Measurements from ENCODE around the gene ANKDD1A.

DNA sequence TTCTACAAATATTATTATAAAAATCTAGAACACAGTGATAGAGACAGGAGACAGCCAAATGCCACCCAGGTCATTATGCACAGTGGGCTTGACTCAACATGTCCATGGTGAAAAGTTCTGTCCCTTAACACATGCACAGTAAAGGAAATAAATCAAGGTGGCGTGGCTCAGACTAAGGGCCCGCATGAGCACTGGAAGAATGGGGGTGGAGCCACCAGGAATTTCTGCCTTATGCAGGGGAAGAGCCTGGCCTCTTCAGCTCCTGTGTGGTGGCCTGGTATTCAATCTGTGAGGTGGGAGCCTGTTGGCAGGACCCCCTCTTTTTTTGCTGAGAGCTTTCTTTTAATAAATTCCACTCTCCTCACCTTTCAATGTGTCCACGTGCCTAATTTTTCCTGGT lies 95.2 kb downstream of the ANKDD1A start:
- TF ChIP-seq, protein P1, sequence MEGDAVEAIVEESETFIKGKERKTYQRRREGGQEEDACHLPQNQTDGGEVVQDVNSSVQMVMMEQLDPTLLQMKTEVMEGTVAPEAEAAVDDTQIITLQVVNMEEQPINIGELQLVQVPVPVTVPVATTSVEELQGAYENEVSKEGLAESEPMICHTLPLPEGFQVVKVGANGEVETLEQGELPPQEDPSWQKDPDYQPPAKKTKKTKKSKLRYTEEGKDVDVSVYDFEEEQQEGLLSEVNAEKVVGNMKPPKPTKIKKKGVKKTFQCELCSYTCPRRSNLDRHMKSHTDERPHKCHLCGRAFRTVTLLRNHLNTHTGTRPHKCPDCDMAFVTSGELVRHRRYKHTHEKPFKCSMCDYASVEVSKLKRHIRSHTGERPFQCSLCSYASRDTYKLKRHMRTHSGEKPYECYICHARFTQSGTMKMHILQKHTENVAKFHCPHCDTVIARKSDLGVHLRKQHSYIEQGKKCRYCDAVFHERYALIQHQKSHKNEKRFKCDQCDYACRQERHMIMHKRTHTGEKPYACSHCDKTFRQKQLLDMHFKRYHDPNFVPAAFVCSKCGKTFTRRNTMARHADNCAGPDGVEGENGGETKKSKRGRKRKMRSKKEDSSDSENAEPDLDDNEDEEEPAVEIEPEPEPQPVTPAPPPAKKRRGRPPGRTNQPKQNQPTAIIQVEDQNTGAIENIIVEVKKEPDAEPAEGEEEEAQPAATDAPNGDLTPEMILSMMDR (conservative IDR thresholded peaks at IDR 0.05 in 1 of 2, IDR thresholded peaks at IDR 0.05 in 1 of 2; ENCODE audit: low read depth in 1 of 2, low read length in 2 of 2): no peak
- TF ChIP-seq EZH2 (IDR thresholded peaks at IDR 0.05; ENCODE audit: low read length, missing control alignments): no peak

Measured in fibroblast of lung (primary cell).